Measurements from ENCODE around the gene SLIT1.

- TF ChIP-seq CTCF (IDR thresholded peaks at IDR 0.05): no peak
- no peak for TF ChIP-seq POLR2A (IDR thresholded peaks at IDR 0.05)
These were observed 82.3 kb downstream of the SLIT1 start for GRCh38 chr10:97103316-97104080.

Data from lower leg skin (tissue), 3 donors.